ENCODE measurements around the gene PFDN5.
"Not testable (repeated sequence)": the region's sequence is repeated elsewhere in the genome, so short reads cannot be mapped to it uniquely, and the experiment has no call there.

PFDN5 gene

GRCh38 chr12:53327435-53328042, 32.2 kb downstream of the PFDN5 start:
- DNase-seq (ENCODE audit: low read depth, low spot score), result no peak

GRCh38 chr12:53328043-53328435, 32.7 kb downstream of the PFDN5 start:
- DNase-seq (ENCODE audit: low read depth, low spot score), result no peak

- no peak for DNase-seq (ENCODE audit: low read depth, low spot score)
Measured at GRCh38 chr12:53330671-53331070, 35.3 kb downstream of the PFDN5 start.

- DNase-seq (ENCODE audit: low read depth, low spot score), result not testable (repeated sequence)
Measured at GRCh38 chr12:53332339-53332738, 37.0 kb downstream of the PFDN5 start.

GRCh38 chr12:53332744-53333143, 37.4 kb downstream of the PFDN5 start:
- no peak for DNase-seq (ENCODE audit: low read depth, low spot score)

GRCh38 chr12:53333289-53333688, 37.9 kb downstream of the PFDN5 start:
- DNase-seq (ENCODE audit: low read depth, low spot score), result no peak

- no peak for DNase-seq (ENCODE audit: low read depth, low spot score)
Measured at GRCh38 chr12:53333845-53334244, 38.5 kb downstream of the PFDN5 start.

GRCh38 chr12:53334822-53335221, 39.5 kb downstream of the PFDN5 start:
- DNase-seq (ENCODE audit: low read depth, low spot score), result no peak

- DNase-seq (ENCODE audit: low read depth, low spot score), result no peak
Measured at GRCh38 chr12:53336181-53336681, 40.9 kb downstream of the PFDN5 start, which contains the start of gene SP7. Gene SP7, minus strand, starts transcription at chr12:53336354. Its CDS starts 708 bp downstream, at chr12:53335646.

GRCh38 chr12:53338017-53338416, 42.7 kb downstream of the PFDN5 start:
- no peak for DNase-seq (ENCODE audit: low read depth, low spot score)

GRCh38 chr12:53338916-53339315, 43.6 kb downstream of the PFDN5 start:
- DNase-seq (ENCODE audit: low read depth, low spot score), result no peak

GRCh38 chr12:53340398-53340797, 45.1 kb downstream of the PFDN5 start:
- no peak for DNase-seq (ENCODE audit: low read depth, low spot score)

- no peak for DNase-seq (ENCODE audit: low read depth, low spot score)
Measured at GRCh38 chr12:53343449-53343848, 48.1 kb downstream of the PFDN5 start.

GRCh38 chr12:53343969-53344368, 48.6 kb downstream of the PFDN5 start:
- no peak for DNase-seq (ENCODE audit: low read depth, low spot score)

- no peak for DNase-seq (ENCODE audit: low read depth, low spot score)
Measured at GRCh38 chr12:53344487-53344823, 49.1 kb downstream of the PFDN5 start.

- no peak for DNase-seq (ENCODE audit: low read depth, low spot score)
Measured at GRCh38 chr12:53344824-53345485, 49.6 kb downstream of the PFDN5 start.

- DNase-seq (ENCODE audit: low read depth, low spot score), result no peak
Measured at GRCh38 chr12:53345486-53346188, 50.3 kb downstream of the PFDN5 start.

GRCh38 chr12:53346491-53346890, 51.1 kb downstream of the PFDN5 start:
- no peak for DNase-seq (ENCODE audit: low read depth, low spot score)

GRCh38 chr12:53347905-53348304, 52.6 kb downstream of the PFDN5 start:
- DNase-seq (ENCODE audit: low read depth, low spot score), result no peak
